Body of pancreas (tissue), 4 donors: ENCODE measurements around the gene TMEM91.

Experiments
- POLR2A ChIP-seq, 3 donors: fragments of 450-650 bp; IDR thresholded peaks; one replicate each; pipeline ENCODE4 v1.6.1; 2016; ENCODE audit warnings: antibody characterized with exemption in 3 of 3, mild to moderate bottlenecking in 2 of 3
- TF ChIP-seq, protein P1 (sequence below), 7 experiments: fragments of 450-650 bp in 4 of 7; fragments of 200-600 bp in 3 of 7; sonication (generic) in 3 of 7; IDR thresholded peaks; one replicate each; pipeline ENCODE4 v1.5.1; 2016 to 2019; ENCODE audit warnings: antibody characterized with exemption in 7 of 7

- TF ChIP-seq, protein P1, sequence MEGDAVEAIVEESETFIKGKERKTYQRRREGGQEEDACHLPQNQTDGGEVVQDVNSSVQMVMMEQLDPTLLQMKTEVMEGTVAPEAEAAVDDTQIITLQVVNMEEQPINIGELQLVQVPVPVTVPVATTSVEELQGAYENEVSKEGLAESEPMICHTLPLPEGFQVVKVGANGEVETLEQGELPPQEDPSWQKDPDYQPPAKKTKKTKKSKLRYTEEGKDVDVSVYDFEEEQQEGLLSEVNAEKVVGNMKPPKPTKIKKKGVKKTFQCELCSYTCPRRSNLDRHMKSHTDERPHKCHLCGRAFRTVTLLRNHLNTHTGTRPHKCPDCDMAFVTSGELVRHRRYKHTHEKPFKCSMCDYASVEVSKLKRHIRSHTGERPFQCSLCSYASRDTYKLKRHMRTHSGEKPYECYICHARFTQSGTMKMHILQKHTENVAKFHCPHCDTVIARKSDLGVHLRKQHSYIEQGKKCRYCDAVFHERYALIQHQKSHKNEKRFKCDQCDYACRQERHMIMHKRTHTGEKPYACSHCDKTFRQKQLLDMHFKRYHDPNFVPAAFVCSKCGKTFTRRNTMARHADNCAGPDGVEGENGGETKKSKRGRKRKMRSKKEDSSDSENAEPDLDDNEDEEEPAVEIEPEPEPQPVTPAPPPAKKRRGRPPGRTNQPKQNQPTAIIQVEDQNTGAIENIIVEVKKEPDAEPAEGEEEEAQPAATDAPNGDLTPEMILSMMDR (IDR thresholded peaks at IDR 0.05), result no peak
- no peak for TF ChIP-seq POLR2A (IDR thresholded peaks at IDR 0.05)
These were observed 21.7 kb downstream of the TMEM91 start for GRCh38 chr19:41398050-41398418.
